Spleen (tissue), 7 donors: ENCODE data around the gene HSD11B1L.

Source experiments
- POLR2A ChIP-seq, 3 donors: fragments of 450-650 bp; IDR thresholded peaks; one replicate each; pipeline ENCODE4 v1.5.1; 2017; ENCODE audit warnings: antibody characterized with exemption in 3 of 3, mild to moderate bottlenecking in 1 of 3
- TF ChIP-seq, protein P1 (sequence below), 11 experiments: fragments of 200-600 bp in 7 of 11; fragments of 450-650 bp in 4 of 11; sonication (generic) in 4 of 11; IDR thresholded peaks in 8 of 11; conservative IDR thresholded peaks in 3 of 11; 1 replicate in 7 of 11; 2 replicates in 4 of 11; pipeline versions ENCODE4 v1.4.0 to v1.8.0; 2016 to 2021; ENCODE audit warnings: antibody characterized with exemption in 11 of 11, inconsistent platforms in 4 of 11, mild to moderate bottlenecking in 1 of 11
- donor health status: DM: no; HTN: no; CAD: no; lungs with moderate emphysema.
- donor health status: DM: no; HTN: no; CAD: no.
- donor health status: DM: no; HTN: no; CAD: no.

DNA sequence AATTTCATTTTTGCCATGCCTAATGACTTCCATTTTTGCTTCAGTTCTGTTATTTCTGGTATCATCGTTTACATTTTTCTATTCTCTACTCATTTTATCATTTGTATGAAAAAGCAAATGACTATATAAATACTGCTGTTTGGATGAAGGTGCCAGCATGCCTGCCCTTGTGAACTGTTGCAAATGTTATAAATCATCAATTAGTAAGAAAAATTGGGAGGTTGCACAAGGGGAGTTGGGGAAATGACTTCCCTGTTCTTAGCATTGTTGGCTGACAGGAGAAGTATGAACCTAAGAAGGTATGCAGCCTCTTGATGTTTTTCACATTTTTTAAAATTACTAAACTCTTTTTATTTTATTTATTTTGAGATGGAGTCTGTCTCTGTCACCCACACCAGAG lies 42.9 kb upstream of the HSD11B1L start:
- no peak for TF ChIP-seq POLR2A (IDR thresholded peaks at IDR 0.05)
- TF ChIP-seq, protein P1, sequence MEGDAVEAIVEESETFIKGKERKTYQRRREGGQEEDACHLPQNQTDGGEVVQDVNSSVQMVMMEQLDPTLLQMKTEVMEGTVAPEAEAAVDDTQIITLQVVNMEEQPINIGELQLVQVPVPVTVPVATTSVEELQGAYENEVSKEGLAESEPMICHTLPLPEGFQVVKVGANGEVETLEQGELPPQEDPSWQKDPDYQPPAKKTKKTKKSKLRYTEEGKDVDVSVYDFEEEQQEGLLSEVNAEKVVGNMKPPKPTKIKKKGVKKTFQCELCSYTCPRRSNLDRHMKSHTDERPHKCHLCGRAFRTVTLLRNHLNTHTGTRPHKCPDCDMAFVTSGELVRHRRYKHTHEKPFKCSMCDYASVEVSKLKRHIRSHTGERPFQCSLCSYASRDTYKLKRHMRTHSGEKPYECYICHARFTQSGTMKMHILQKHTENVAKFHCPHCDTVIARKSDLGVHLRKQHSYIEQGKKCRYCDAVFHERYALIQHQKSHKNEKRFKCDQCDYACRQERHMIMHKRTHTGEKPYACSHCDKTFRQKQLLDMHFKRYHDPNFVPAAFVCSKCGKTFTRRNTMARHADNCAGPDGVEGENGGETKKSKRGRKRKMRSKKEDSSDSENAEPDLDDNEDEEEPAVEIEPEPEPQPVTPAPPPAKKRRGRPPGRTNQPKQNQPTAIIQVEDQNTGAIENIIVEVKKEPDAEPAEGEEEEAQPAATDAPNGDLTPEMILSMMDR (IDR thresholded peaks at IDR 0.05 in 8 of 11, conservative IDR thresholded peaks at IDR 0.05 in 3 of 11): no peak
